GM18951 (cell line): ENCODE results near the gene OR11G2.
"Not testable (repeated sequence)": the region's sequence is repeated elsewhere in the genome, so short reads cannot be mapped to it uniquely, and the experiment has no call there.

Experiments
- POLR2A ChIP-seq: IDR thresholded peaks from 4 replicates; pipeline ENCODE4 v1.6.1; 2011; ENCODE audit warnings: mild to moderate bottlenecking; ENCODE audit not compliant: insufficient read length, insufficient read depth; ENCODE audit errors: extremely low read depth
- in situ Hi-C: fragments of 300-500 bp; cut with MboI; formaldehyde crosslinking; loops from one replicate; pipeline ENCODE4 v1.12.0; 2022; ENCODE audit warnings: low sequenced_read_pairs, mixed read lengths, inconsistent platforms; ENCODE audit not compliant: unreplicated experiment

Gene OR11G2

DNA sequence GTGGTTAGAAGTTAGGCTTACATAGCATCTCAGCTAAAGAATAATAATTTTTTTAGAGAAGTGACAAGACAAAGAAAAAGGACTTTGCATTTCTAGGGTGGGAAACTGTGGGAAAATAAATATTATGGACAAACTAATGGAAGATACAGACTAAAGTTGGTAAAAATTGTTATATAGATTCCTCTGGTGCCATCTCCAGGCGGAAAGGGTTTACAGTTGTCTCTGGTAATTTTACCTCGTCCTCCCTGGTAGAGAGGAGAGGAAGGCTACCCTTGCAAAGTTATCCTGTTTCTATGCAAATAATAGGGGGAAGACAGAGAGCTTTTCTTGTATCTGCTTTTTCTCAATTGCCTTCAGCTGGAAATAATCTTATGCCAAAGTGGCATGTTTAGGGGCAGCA is 5.2 kb downstream of the OR11G2 start:
- in situ Hi-C loops: no loop called here
- no peak for TF ChIP-seq POLR2A

- in situ Hi-C loops: no loop called here
- TF ChIP-seq POLR2A: no peak
Observed at GRCh38 chr14:20197459-20197858, 6.8 kb downstream of the OR11G2 start.

DNA sequence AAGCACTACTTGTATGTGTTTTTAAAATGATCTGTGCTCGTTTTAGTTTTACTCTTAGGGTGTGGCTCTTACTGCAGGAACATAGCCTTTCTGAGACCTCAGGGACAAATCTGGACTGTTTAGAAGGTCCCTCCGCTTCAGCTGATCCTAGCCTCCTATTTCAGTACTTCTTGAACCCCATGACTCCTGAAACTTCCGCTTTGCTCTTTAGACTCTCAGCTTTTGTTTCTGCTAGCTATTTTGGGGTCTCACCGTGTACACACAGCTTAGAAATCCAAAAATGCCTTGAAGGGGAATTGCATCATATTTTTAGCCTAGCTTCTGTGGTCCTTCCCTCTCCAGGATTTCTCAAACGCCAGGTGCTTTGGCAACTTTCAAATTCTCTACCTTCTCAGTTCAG is 8.3 kb downstream of the OR11G2 start:
- in situ Hi-C loops: no loop called here
- TF ChIP-seq POLR2A: no peak

DNA sequence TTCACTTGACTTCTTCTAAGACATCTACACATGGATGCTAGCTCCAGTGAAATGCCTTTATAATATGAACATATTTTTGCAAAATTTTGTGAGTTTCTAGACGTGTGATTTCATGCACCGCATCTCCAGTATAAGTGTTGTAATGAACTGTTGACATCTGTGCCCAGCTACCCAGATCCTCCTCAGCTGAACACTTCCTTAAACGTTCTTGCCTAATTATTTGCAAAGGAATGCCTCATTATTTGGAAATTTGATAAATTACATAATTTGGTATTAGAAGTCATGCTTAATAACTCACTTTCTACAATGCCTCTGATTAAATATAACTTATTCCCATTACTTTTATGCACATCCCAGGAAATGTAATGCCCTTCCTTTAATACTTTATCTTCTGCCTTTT is 14.0 kb downstream of the OR11G2 start:
- no peak for TF ChIP-seq POLR2A
- in situ Hi-C loops: no loop called here

DNA sequence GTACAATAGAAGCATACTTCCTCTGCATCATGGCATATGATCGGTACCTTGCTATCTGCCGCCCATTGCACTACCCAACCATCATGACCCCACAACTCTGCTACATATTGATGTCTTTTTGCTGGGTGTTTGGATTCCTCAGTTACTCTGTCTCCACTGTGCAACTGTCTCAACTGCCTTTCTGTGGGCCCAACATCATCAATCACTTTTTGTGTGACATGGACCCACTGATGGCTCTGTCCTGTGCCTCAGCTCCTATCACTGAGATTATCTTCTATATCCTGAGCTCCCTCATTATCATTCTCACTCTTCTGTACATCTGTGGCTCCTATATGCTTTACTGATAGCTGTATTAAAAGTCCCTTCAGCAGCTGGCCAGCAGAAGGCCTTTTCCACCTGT is 18.9 kb downstream of the OR11G2 start:
- TF ChIP-seq POLR2A: no peak
- in situ Hi-C loops: no loop called here

GRCh38 chr14:20212406-20212805 is 21.7 kb downstream of the OR11G2 start:
- in situ Hi-C loops: not testable (repeated sequence)

DNA sequence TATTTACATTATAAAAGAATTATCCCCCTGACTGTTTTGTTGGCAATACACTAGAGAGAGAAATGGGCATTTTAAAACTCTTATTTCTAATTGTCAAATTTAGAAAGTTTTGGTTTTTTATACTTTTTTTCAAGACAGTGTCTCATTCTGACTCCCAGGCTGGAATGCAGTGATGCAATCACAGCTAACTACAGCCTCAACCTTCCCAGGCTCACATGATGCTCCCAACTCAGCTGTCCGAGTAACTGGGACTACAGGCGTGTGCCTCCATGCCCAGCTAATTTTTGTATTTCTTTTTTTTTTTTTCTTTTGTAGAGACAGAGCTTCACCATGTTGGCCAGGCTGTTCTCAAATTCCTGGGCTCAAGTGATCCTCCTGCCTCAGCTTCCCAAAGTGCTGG is 24.5 kb downstream of the OR11G2 start:
- in situ Hi-C loops: no loop called here
- TF ChIP-seq POLR2A: no peak

DNA sequence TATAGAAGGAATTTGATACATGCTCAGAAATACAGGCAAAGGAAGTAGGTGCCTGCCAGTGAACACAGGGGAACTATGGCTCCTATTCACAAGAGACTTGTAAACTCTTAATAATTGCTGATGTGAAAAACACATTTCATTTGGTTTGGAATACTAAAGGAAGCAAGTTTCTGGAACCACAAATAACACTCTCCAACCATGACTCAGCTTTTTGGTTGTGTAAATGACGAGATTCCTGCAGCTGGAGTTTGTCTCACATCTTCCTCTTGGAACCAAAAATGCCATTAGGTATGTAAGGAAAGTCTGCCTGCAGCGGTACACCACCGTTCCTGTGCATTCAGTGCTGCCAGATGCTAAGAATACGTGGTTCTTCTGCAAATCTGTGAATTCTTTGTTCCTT is 28.3 kb downstream of the OR11G2 start:
- in situ Hi-C loops: no loop called here
- no peak for TF ChIP-seq POLR2A

DNA sequence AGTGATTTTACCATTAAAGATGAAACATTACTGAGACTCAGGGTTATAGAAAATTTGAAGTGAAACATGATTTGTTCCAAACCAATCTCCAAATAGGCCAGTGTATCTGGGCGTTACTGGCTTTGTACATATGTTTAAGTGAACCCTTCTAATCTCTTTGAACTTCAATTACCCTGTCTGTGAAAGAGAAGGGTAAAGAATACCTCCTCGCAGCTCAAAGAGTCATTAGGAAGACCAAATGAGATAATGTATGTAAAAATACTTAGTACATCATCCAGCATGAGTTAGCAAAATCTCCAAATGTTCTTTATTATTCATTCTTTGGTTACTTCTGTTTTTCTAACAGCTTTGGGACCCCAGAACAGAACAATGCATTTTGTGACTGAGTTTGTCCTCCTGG is 32.7 kb downstream of the OR11G2 start, which contains the start of gene OR11H6:
Gene OR11H6, plus strand, starts transcription at position 301 of the 400 bp plus-strand sequence. Its CDS starts 0 bp downstream, at position 301.
- in situ Hi-C loops: no loop called here

GRCh38 chr14:20228681-20229080 is 38.0 kb downstream of the OR11G2 start, which contains the start of gene OR11H7:
Gene OR11H7 (plus strand): TSS chr14:20228981.
- in situ Hi-C loops: no loop called here
- no peak for TF ChIP-seq POLR2A

More for the DNA sequence above, 32.7 kb downstream of the OR11G2 start, which contains the start of gene OR11H6:
- no peak for TF ChIP-seq POLR2A

DNA sequence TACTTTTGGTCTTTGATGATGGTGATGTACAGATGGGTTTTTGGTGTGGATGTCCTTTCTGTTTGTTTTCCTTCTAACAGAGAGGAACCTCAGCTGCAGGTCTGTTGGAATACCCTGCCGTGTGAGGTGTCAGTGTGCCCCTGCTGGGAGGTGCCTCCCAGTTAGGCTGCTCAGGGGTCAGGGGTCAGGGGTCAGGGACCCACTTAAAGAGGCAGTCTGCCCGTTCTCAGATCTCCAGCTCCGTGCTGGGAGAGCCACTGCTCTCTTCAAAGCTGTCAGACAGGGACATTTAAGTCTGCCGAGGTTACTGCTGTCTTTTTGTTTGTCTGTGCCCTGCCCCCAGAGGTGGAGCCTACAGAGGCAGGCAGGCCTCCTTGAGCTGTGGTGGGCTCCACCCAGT is 44.7 kb downstream of the OR11G2 start:
- in situ Hi-C loops: not testable (repeated sequence)

- no peak for TF ChIP-seq POLR2A
- in situ Hi-C loops: no loop called here
Observed at GRCh38 chr14:20247646-20248246, 57.0 kb downstream of the OR11G2 start.
